Chondrocyte (in vitro differentiated cells): ENCODE data around the gene ARHGAP29. TPM values are rescaled to one million over a fixed set of nuclear protein-coding genes. Genes with fewer than 3 reads are reported as not detected.

Experiments
- DNase-seq: peaks from one replicate; pipeline ENCODE4 v3.0.0; 2021; ENCODE audit warnings: mixed read lengths, low spot score
- H3K27ac Mint-ChIP-seq: one replicate; pipeline ENCODE4 v1.8.0; 2021; ENCODE audit warnings: mild to moderate bottlenecking, moderate library complexity, mixed read lengths; ENCODE audit not compliant: unreplicated experiment
- H3K27me3 Mint-ChIP-seq: 2 replicates; pipeline ENCODE4 v1.8.0; 2021; ENCODE audit warnings: low read depth, mixed read lengths
- H3K36me3 Mint-ChIP-seq: 2 replicates; pipeline ENCODE4 v1.8.0; 2021; ENCODE audit warnings: low read depth, mixed read lengths
- H3K4me1 Mint-ChIP-seq: 2 replicates; pipeline ENCODE4 v1.8.0; 2021; ENCODE audit warnings: low read depth, mild to moderate bottlenecking, mixed read lengths
- H3K4me3 Mint-ChIP-seq: one replicate; pipeline ENCODE4 v1.8.0; 2021; ENCODE audit warnings: mild to moderate bottlenecking, moderate library complexity, mixed read lengths; ENCODE audit not compliant: unreplicated experiment
- H3K9me3 Mint-ChIP-seq: 2 replicates; pipeline ENCODE4 v1.8.0; 2021; ENCODE audit warnings: low read depth, mixed read lengths
- CTCF ChIP-seq: fragments of 200-600 bp; sonication (generic); IDR thresholded peaks from 2 replicates; pipeline ENCODE4 v1.5.0; 2021; ENCODE audit warnings: antibody characterized with exemption, mild to moderate bottlenecking, moderate library complexity
- total RNA-seq: library from RNA; stranded (reverse); gene quantifications from 3 replicates; pipeline ENCODE4 v1.2.1, GENCODE V29; 2021

Gene ARHGAP29
- total RNA-seq, 1 donor from 2014 or later = 44.7 TPM

- no peak for DNase-seq
- no peaks in the 10 kb centered on the region for H3K9me3 Mint-ChIP-seq
- no peaks in the 10 kb centered on the region for H3K27me3 Mint-ChIP-seq
- no peak overlapping the region for H3K27ac Mint-ChIP-seq
- peaks cover 15% of the 10 kb centered on the region for H3K36me3 Mint-ChIP-seq
- H3K4me1 Mint-ChIP-seq = peaks cover 39% of the 10 kb centered on the region
- no peak for TF ChIP-seq CTCF
- H3K4me3 Mint-ChIP-seq = no peak overlapping the region
These were observed 43.1 kb downstream of the ARHGAP29 start for GRCh38 chr1:94194079-94194865.

GRCh38 chr1:94193128-94193527 lies 44.3 kb downstream of the ARHGAP29 start:
- Mint-ChIP-seq H3K4me3 (no peak overlapping the region), H3K36me3 (peaks cover 17% of the 10 kb centered on the region), H3K27ac (peak overlapping the region; percentile 50), H3K9me3 (no peaks in the 10 kb centered on the region), H3K27me3 (no peaks in the 10 kb centered on the region), H3K4me1 (peaks cover 39% of the 10 kb centered on the region)
- DNase-seq = no peak
- TF ChIP-seq CTCF = no peak

GRCh38 chr1:94191216-94191615 lies 46.2 kb downstream of the ARHGAP29 start:
- H3K9me3 Mint-ChIP-seq = no peaks in the 10 kb centered on the region
- no peak overlapping the region for H3K27ac Mint-ChIP-seq
- peaks cover 15% of the 10 kb centered on the region for H3K36me3 Mint-ChIP-seq
- peaks cover 28% of the 10 kb centered on the region for H3K4me1 Mint-ChIP-seq
- no peak for DNase-seq
- no peak overlapping the region for H3K4me3 Mint-ChIP-seq
- no peaks in the 10 kb centered on the region for H3K27me3 Mint-ChIP-seq
- no peak for TF ChIP-seq CTCF

- no peaks in the 10 kb centered on the region for H3K9me3 Mint-ChIP-seq
- H3K4me3 Mint-ChIP-seq = no peak overlapping the region
- no peak for TF ChIP-seq CTCF
- no peak for DNase-seq
- no peak overlapping the region for H3K27ac Mint-ChIP-seq
- H3K4me1 Mint-ChIP-seq = peaks cover 5% of the 10 kb centered on the region
- H3K27me3 Mint-ChIP-seq = no peaks in the 10 kb centered on the region
- H3K36me3 Mint-ChIP-seq = peaks cover 24% of the 10 kb centered on the region
These were observed 50.4 kb downstream of the ARHGAP29 start for GRCh38 chr1:94186946-94187345.

GRCh38 chr1:94183197-94183815 lies 54.1 kb downstream of the ARHGAP29 start:
- TF ChIP-seq CTCF = no peak
- Mint-ChIP-seq H3K4me3 (no peak overlapping the region), H3K4me1 (no peaks in the 10 kb centered on the region), H3K9me3 (no peaks in the 10 kb centered on the region), H3K27me3 (no peaks in the 10 kb centered on the region), H3K27ac (no peak overlapping the region), H3K36me3 (peaks cover 33% of the 10 kb centered on the region)
- no peak for DNase-seq
